CD4-positive, alpha-beta T cell (primary cell): ENCODE measurements around the gene SLC24A3. TPM values are rescaled to one million over a fixed set of nuclear protein-coding genes. Genes with fewer than 3 reads are reported as not detected.

ENCODE experiments used
- ATAC-seq: fragments of 200-7000 bp; cut with Tn5 transposase; one replicate; pipeline ENCODE4 v1.10.0; 2022; ENCODE audit warnings: mild to moderate bottlenecking; ENCODE audit not compliant: poor library complexity
- CTCF ChIA-PET: fragments of 350-600 bp; sonication (Branson Sonifier 250); formaldehyde crosslinking; loops from one replicate; lab custom pipeline; 2021; ENCODE audit warnings: antibody characterized with exemption, inconsistent platforms; lab: Charles Lee
- POLR2A ChIA-PET: fragments of 350-600 bp; sonication (Branson Sonifier 250); formaldehyde crosslinking; loops from one replicate; lab custom pipeline; 2021; ENCODE audit warnings: antibody characterized with exemption, inconsistent platforms; lab: Charles Lee
- DNase-seq, 14 experiments: peaks; one replicate each; pipeline ENCODE4 v3.0.0-alpha.2; 2013 to 2020; ENCODE audit warnings: mixed read lengths in 2 of 14
- H3K27ac ChIP-seq, 2 donors: one replicate each; pipeline versions ENCODE4 v1.5.1 to v1.7.0; 2013; ENCODE audit warnings: low read length in 2 of 2, low read depth in 1 of 2, mild to moderate bottlenecking in 1 of 2
- H3K27me3 ChIP-seq, 2 experiments: 1 replicate in 1 of 2; 2 replicates in 1 of 2; pipeline versions ENCODE4 v1.6.1 to v1.7.0; 2013; ENCODE audit warnings: low read length in 2 of 2, control low read depth in 1 of 2, mild to moderate bottlenecking in 1 of 2, moderate library complexity in 1 of 2; ENCODE audit not compliant: insufficient read depth in 2 of 2, control insufficient read depth in 1 of 2
- H3K36me3 ChIP-seq: one replicate; pipeline ENCODE4 v1.6.1; 2013; ENCODE audit warnings: low read length, control low read depth; ENCODE audit not compliant: insufficient read depth
- H3K4me1 ChIP-seq: one replicate; pipeline ENCODE4 v1.6.1; 2013; ENCODE audit warnings: low read length, control low read depth; ENCODE audit not compliant: insufficient read depth
- H3K4me3 ChIP-seq: one replicate; pipeline ENCODE4 v1.5.1; 2013; ENCODE audit warnings: mild to moderate bottlenecking, low read length, moderate library complexity
- H3K9me3 ChIP-seq, 2 experiments: 1 replicate in 1 of 2; 2 replicates in 1 of 2; pipeline versions ENCODE4 v1.6.1 to v1.7.0; 2013; ENCODE audit warnings: low read length in 2 of 2, mild to moderate bottlenecking in 2 of 2, control low read depth in 1 of 2, moderate library complexity in 1 of 2; ENCODE audit not compliant: control insufficient read depth in 1 of 2, insufficient read depth in 1 of 2
- H3K27ac Mint-ChIP-seq: one replicate; pipeline ENCODE4 v1.8.0; 2020; ENCODE audit warnings: mixed read lengths
- H3K27me3 Mint-ChIP-seq: one replicate; pipeline ENCODE4 v1.8.0; 2021; ENCODE audit warnings: mixed read lengths
- H3K36me3 Mint-ChIP-seq: one replicate; pipeline ENCODE4 v1.8.0; 2021; ENCODE audit warnings: low read depth, mixed read lengths
- H3K4me1 Mint-ChIP-seq: one replicate; pipeline ENCODE4 v1.8.0; 2021; ENCODE audit warnings: low read depth, mixed read lengths
- H3K4me3 Mint-ChIP-seq: one replicate; pipeline ENCODE4 v1.8.0; 2020; ENCODE audit warnings: mild to moderate bottlenecking, mixed read lengths
- H3K9me3 Mint-ChIP-seq: one replicate; pipeline ENCODE4 v1.8.0; 2020; ENCODE audit warnings: mixed read lengths
- CTCF ChIP-seq: fragments of 200-600 bp; IDR thresholded peaks from one replicate; pipeline ENCODE4 v1.8.0; 2022; ENCODE audit warnings: antibody characterized with exemption, mild to moderate bottlenecking
- intact Hi-C, 2 experiments: fragments of 100-400 bp; cut with DNase I in 1 of 2; cut with micrococcal nuclease in 1 of 2; formaldehyde crosslinking; loops; one replicate each; pipeline versions ENCODE4 v1.15.1 to v1.9.0; 2023 to 2025; cut with DNase I, micrococcal nuclease
- total RNA-seq, 174 experiments: library from RNA in 2 of 174; stranded (reverse) in 2 of 174; gene quantifications; one replicate each; pipeline ENCODE4 v1.2.3 and lab custom pipeline; 2021 to 2026

Gene SLC24A3
- total RNA-seq, 2 experiments from 2014 or later, result not detected

- Histone ChIP-seq H3K4me3 (no peak overlapping the region), H3K36me3 (no peaks in the 10 kb centered on the region), H3K27me3 (no peaks in the 10 kb centered on the region), H3K4me1 (no peaks in the 10 kb centered on the region), H3K9me3 (no peaks in the 10 kb centered on the region), H3K27ac (no peak overlapping the region)
- no peak for TF ChIP-seq CTCF
- POLR2A ChIA-PET, result no interaction called here
- DNase-seq (no peak), ATAC-seq (no peak)
- no peak overlapping the region for H3K27ac Mint-ChIP-seq
- no peaks in the 10 kb centered on the region for H3K9me3 Mint-ChIP-seq
- no peaks in the 10 kb centered on the region for H3K27me3 Mint-ChIP-seq
- intact Hi-C loops, result no loop called here
- H3K4me3 Mint-ChIP-seq, result no peak overlapping the region
- no peaks in the 10 kb centered on the region for H3K4me1 Mint-ChIP-seq
- CTCF ChIA-PET, result no interaction called here
- no peaks in the 10 kb centered on the region for H3K36me3 Mint-ChIP-seq
Measured at GRCh38 chr20:19259141-19259591, 46.7 kb downstream of the SLC24A3 start.

- no peaks in the 10 kb centered on the region for H3K36me3 ChIP-seq
- Mint-ChIP-seq H3K9me3 (no peaks in the 10 kb centered on the region), H3K4me1 (no peaks in the 10 kb centered on the region), H3K27me3 (no peaks in the 10 kb centered on the region), H3K36me3 (no peaks in the 10 kb centered on the region), H3K4me3 (no peak overlapping the region), H3K27ac (no peak overlapping the region)
- ChIA-PET POLR2A (no interaction called here), CTCF (no interaction called here)
- ATAC-seq (no peak), DNase-seq (peak in 2 of 14 experiments; percentile 35 to 37)
- no peak overlapping the region for H3K4me3 ChIP-seq
- H3K9me3 ChIP-seq, result no peaks in the 10 kb centered on the region
- TF ChIP-seq CTCF, result no peak
- no peaks in the 10 kb centered on the region for H3K27me3 ChIP-seq
- H3K4me1 ChIP-seq, result no peaks in the 10 kb centered on the region
- no peak overlapping the region for H3K27ac ChIP-seq
- intact Hi-C loops, result no loop called here
Measured at GRCh38 chr20:19260412-19261090, 48.1 kb downstream of the SLC24A3 start.

GRCh38 chr20:19264191-19264590 lies 51.7 kb downstream of the SLC24A3 start:
- Mint-ChIP-seq H3K27ac (no peak overlapping the region), H3K4me1 (no peaks in the 10 kb centered on the region), H3K36me3 (no peaks in the 10 kb centered on the region), H3K9me3 (no peaks in the 10 kb centered on the region), H3K27me3 (no peaks in the 10 kb centered on the region), H3K4me3 (no peak overlapping the region)
- intact Hi-C loops, result no loop called here
- no peak for DNase-seq
- Histone ChIP-seq H3K4me3 (no peak overlapping the region), H3K9me3 (no peaks in the 10 kb centered on the region), H3K36me3 (no peaks in the 10 kb centered on the region), H3K27ac (no peak overlapping the region), H3K27me3 (no peaks in the 10 kb centered on the region), H3K4me1 (no peaks in the 10 kb centered on the region)
- TF ChIP-seq CTCF, result no peak
- CTCF ChIA-PET, result interaction anchor here (0.7 kb wide), 1 partner anchor 543 kb away, joined by 3 read pairs; no protein-coding TSS in a partner anchor
- POLR2A ChIA-PET, result no interaction called here
- no peak for ATAC-seq
